ENCODE data around the gene CDY2B. TPM values are rescaled to one million over a fixed set of nuclear protein-coding genes. Genes with fewer than 3 reads are reported as not detected.
"Not testable (repeated sequence)": the region's sequence is repeated elsewhere in the genome, so short reads cannot be mapped to it uniquely, and the experiment has no call there.

CDY2B gene, protein sequence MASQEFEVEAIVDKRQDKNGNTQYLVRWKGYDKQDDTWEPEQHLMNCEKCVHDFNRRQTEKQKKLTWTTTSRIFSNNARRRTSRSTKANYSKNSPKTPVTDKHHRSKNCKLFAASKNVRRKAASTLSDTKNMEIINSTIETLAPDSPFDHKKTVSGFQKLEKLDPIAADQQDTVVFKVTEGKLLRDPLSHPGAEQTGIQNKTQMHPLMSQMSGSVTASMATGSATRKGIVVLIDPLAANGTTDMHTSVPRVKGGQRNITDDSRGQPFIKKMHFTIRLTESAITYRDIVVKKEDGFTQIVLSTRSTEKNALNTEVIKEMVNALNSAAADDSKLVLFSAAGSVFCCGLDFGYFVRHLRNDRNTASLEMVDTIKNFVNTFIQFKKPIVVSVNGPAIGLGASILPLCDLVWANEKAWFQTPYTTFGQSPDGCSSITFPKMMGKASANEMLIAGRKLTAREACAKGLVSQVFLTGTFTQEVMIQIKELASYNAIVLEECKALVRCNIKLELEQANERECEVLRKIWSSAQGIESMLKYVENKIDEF
- total RNA-seq (2021; ENCODE audit: unreplicated experiment) (not detected), Bru-seq, nascent RNA (not detected), BruChase-seq, experiment 1, labeled RNA remaining after a 2-hour chase (not detected), BruChase-seq, experiment 2, labeled RNA remaining after a 6-hour chase (not detected)
- polyA plus RNA-seq (2012; ENCODE audit: insufficient read length) = not detected
- long read RNA-seq = 0 reads

DNA sequence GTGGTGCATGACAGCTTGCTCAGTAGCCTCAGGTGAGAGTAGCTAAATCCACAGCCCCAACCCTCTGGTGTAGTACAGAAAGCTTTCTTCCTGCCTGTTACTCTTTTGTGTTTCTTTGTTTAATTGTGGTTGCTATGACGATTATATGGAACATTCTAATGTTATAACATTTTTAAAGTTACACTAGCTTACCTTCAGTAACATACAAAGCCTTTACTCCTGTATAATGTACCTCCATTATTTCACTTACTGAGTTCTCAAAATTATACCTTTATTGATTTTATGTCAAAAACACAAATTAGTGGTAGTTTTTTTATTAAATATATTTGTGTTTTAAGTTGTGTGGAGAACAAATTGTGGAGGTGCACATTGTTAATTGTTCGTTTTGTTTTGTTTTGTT lies at the start of gene CDY2B:
CDY2B (minus strand) TSS at position 101 of the 400 bp plus-strand sequence. CDS start 328 bp downstream, outside the sequence.
- BruUV-seq (replicated peaks); intact Hi-C loops (cut with micrococcal nuclease; ENCODE audit: unreplicated experiment): not testable (repeated sequence)

DNA sequence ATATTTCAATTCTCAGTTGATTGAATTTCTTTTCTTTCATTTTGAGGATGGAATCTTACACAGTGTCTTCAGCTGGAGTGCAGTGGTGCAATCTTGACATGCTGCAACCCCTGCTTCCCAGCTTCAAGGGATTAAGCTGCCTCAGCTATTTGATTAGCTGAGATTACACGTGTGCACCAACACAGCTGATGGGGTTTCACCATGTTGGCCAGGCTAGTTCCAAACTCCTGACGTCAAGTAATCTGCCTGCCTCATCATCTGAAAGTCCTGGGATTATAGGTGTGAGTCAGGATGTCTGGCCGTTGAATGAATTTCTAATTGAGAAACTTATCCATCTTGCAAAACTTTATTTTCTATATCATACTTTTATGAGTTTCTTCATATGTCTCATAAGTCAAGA lies 28.0 kb upstream of the CDY2B start:
- POLR2A ChIA-PET; CTCF ChIA-PET; H3K4me1 ChIP-seq (ENCODE audit: control insufficient read depth, insufficient read depth, low read length); BruUV-seq (replicated peaks); H3K27me3 ChIP-seq (ENCODE audit: control insufficient read depth, insufficient read depth, low read length); in situ Hi-C loops (cut with HindIII; ENCODE audit: low pct_unique_long_range_greater_than_20kb, low sequenced_read_pairs); ATAC-seq; H3K36me3 ChIP-seq (ENCODE audit: control insufficient read depth, insufficient read depth, low read length); DNase-seq (ENCODE audit: low read depth, low spot score); H3K9me3 ChIP-seq (ENCODE audit: control insufficient read depth, insufficient read depth, low read depth, low read length); H3K27ac ChIP-seq (ENCODE audit: low read length); intact Hi-C loops (cut with micrococcal nuclease; ENCODE audit: unreplicated experiment); H3K4me3 ChIP-seq (ENCODE audit: low read depth in 2 of 2, low read length in 2 of 2): not testable (repeated sequence)

More for the DNA sequence above, at the start of gene CDY2B:
- H3K27ac ChIP-seq (ENCODE audit: low read length); H3K27me3 ChIP-seq (ENCODE audit: control insufficient read depth, insufficient read depth, low read length); CTCF ChIA-PET; in situ Hi-C loops (cut with HindIII; ENCODE audit: low pct_unique_long_range_greater_than_20kb, low sequenced_read_pairs); POLR2A ChIA-PET; ATAC-seq; DNase-seq (ENCODE audit: low read depth, low spot score); H3K4me1 ChIP-seq (ENCODE audit: control insufficient read depth, insufficient read depth, low read length); H3K4me3 ChIP-seq (ENCODE audit: low read depth in 2 of 2, low read length in 2 of 2); H3K9me3 ChIP-seq (ENCODE audit: control insufficient read depth, insufficient read depth, low read depth, low read length); H3K36me3 ChIP-seq (ENCODE audit: control insufficient read depth, insufficient read depth, low read length): not testable (repeated sequence)

DNA sequence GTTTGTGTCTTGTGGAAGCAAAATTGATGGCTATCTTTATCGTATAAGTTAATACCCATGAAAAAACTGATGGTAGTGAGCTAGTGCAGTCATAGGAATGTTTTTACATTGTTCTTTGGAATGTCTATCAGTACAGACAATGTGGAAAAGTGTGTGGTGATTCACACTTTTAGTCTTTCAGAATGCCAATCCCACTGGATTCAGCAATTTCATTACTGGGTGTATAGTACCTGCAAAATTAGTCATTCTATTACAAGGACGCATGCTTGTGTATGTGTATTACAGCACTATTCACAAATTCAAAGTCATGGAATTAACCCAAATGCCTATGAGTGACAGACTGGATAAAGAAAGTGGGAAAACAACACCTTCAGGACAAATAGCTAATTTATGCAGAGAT lies 27.3 kb upstream of the CDY2B start:
- H3K9me3 ChIP-seq (ENCODE audit: control insufficient read depth, insufficient read depth, low read depth, low read length); in situ Hi-C loops (cut with HindIII; ENCODE audit: low pct_unique_long_range_greater_than_20kb, low sequenced_read_pairs); H3K4me3 ChIP-seq (ENCODE audit: low read depth in 2 of 2, low read length in 2 of 2); H3K27ac ChIP-seq (ENCODE audit: low read length); CTCF ChIA-PET; DNase-seq (ENCODE audit: low read depth, low spot score); POLR2A ChIA-PET; BruUV-seq (replicated peaks); ATAC-seq; intact Hi-C loops (cut with micrococcal nuclease; ENCODE audit: unreplicated experiment); H3K27me3 ChIP-seq (ENCODE audit: control insufficient read depth, insufficient read depth, low read length); H3K36me3 ChIP-seq (ENCODE audit: control insufficient read depth, insufficient read depth, low read length); H3K4me1 ChIP-seq (ENCODE audit: control insufficient read depth, insufficient read depth, low read length): not testable (repeated sequence)

DNA sequence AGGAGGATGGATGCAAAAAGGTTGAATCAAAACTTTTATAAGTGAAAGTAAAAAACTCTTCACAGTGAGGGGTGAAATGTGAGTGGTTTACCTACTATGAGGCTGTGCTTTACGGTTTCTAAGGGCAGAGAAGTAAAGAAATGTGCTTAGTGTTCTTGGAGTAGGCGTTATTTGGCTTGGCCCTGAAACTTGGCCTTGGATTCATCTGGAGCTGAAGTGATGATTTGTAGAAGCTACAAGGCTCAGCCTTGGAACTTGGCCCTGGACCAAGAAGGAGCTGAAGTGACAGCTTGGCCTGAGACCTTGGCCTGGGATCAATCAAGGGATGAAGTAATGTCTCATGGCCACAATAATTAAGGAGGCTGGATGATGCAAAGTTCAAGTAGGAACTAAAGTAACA lies 1.7 kb upstream of the CDY2B start:
- ATAC-seq; POLR2A ChIA-PET; in situ Hi-C loops (cut with HindIII; ENCODE audit: low pct_unique_long_range_greater_than_20kb, low sequenced_read_pairs); H3K4me1 ChIP-seq (ENCODE audit: control insufficient read depth, insufficient read depth, low read length); H3K4me3 ChIP-seq (ENCODE audit: low read depth in 2 of 2, low read length in 2 of 2); CTCF ChIA-PET; H3K36me3 ChIP-seq (ENCODE audit: control insufficient read depth, insufficient read depth, low read length); BruUV-seq (replicated peaks); DNase-seq (ENCODE audit: low read depth, low spot score); H3K27ac ChIP-seq (ENCODE audit: low read length); intact Hi-C loops (cut with micrococcal nuclease; ENCODE audit: unreplicated experiment); H3K9me3 ChIP-seq (ENCODE audit: control insufficient read depth, insufficient read depth, low read depth, low read length); H3K27me3 ChIP-seq (ENCODE audit: control insufficient read depth, insufficient read depth, low read length): not testable (repeated sequence)

DNA sequence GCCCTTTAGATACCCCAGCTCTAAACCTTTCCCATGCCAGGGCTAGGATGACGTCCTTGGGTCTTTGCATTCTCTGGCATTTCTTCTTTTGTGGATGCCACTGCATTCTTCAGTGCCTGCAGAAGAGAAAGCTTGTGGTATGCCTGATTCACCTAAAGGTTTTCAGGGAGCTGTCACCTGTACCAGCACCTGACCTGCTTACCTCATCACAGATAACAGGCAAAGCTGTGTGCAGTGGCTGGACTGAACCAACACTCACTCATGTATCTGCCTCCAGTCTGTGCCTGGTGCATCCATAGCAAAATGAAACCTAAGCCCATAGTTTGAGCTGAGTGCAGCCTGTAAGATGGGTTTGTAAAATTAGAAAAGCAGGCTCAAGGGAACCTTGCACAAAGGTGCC lies 3.3 kb downstream of the CDY2B start:
- in situ Hi-C loops (cut with HindIII; ENCODE audit: low pct_unique_long_range_greater_than_20kb, low sequenced_read_pairs); intact Hi-C loops (cut with micrococcal nuclease; ENCODE audit: unreplicated experiment); ATAC-seq; DNase-seq (ENCODE audit: low read depth, low spot score); H3K27ac ChIP-seq (ENCODE audit: low read length); H3K4me1 ChIP-seq (ENCODE audit: control insufficient read depth, insufficient read depth, low read length); H3K36me3 ChIP-seq (ENCODE audit: control insufficient read depth, insufficient read depth, low read length); H3K27me3 ChIP-seq (ENCODE audit: control insufficient read depth, insufficient read depth, low read length); CTCF ChIA-PET; H3K4me3 ChIP-seq (ENCODE audit: low read depth in 2 of 2, low read length in 2 of 2); H3K9me3 ChIP-seq (ENCODE audit: control insufficient read depth, insufficient read depth, low read depth, low read length); BruUV-seq (replicated peaks); POLR2A ChIA-PET: not testable (repeated sequence)

DNA sequence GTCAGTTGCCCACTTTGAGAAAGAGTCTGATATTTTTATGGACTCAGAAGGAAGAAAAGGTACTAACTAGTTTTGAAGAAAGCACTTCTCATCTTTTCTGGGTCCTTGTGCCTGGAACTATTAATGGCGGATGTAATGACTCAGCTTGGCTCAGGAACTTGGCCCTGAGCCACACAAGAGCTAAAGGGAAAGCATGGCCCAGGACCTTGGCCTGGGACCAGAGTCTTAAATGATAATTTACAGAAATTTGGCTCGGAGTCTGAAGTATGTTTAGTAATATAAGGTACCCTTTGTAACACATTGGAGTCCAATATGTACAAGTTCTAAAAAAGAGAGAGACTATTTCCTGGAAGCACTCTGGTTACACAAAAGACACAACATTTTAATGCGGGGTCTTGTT lies 4.6 kb downstream of the CDY2B start:
- DNase-seq (ENCODE audit: low read depth, low spot score); H3K4me3 ChIP-seq (ENCODE audit: low read depth in 2 of 2, low read length in 2 of 2); H3K36me3 ChIP-seq (ENCODE audit: control insufficient read depth, insufficient read depth, low read length); CTCF ChIA-PET; in situ Hi-C loops (cut with HindIII; ENCODE audit: low pct_unique_long_range_greater_than_20kb, low sequenced_read_pairs); H3K9me3 ChIP-seq (ENCODE audit: control insufficient read depth, insufficient read depth, low read depth, low read length); POLR2A ChIA-PET; intact Hi-C loops (cut with micrococcal nuclease; ENCODE audit: unreplicated experiment); ATAC-seq; H3K4me1 ChIP-seq (ENCODE audit: control insufficient read depth, insufficient read depth, low read length); H3K27me3 ChIP-seq (ENCODE audit: control insufficient read depth, insufficient read depth, low read length); H3K27ac ChIP-seq (ENCODE audit: low read length); BruUV-seq (replicated peaks): not testable (repeated sequence)

DNA sequence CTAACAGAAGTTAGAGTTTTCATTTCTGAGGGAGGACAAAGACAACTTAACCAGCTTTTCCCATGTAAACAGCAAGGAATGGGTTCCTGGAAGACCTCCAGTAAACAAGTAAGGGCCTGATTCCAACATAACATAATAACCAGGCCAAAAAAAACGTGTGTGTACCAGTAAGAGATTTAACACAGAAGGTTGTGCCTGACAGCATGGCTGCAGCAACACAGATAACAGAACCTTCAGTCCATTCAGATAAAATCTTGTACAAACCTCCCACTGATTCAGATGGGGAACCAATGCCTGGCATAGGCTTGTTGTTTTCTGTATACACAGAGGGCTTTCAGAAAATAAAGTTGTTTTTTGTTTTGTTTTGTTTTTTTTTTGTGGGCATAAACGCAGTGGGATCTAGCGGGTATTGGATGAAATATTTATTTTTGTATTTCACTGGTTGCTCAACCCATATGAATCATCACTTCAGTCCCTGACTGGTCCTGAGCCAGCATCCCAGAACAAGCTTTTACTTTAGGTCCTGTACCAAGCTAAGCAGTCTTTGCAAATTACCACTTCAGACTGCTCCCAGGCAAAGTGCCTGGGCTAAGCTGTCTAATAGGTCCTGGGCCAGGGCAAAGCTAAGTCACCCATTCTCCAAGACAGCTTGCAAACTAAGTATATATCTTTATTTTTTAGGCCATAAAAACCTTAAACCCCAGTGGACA lies 8.7 kb downstream of the CDY2B start:
- CTCF ChIA-PET, ATAC-seq: not testable (repeated sequence)

More for the DNA sequence above, 8.7 kb downstream of the CDY2B start:
- H3K36me3 ChIP-seq (ENCODE audit: control insufficient read depth, insufficient read depth, low read length); H3K27ac ChIP-seq (ENCODE audit: low read length); H3K27me3 ChIP-seq (ENCODE audit: control insufficient read depth, insufficient read depth, low read length); DNase-seq (ENCODE audit: low read depth, low spot score); intact Hi-C loops (cut with micrococcal nuclease; ENCODE audit: unreplicated experiment); POLR2A ChIA-PET; in situ Hi-C loops (cut with HindIII; ENCODE audit: low pct_unique_long_range_greater_than_20kb, low sequenced_read_pairs); H3K9me3 ChIP-seq (ENCODE audit: control insufficient read depth, insufficient read depth, low read depth, low read length); H3K4me3 ChIP-seq (ENCODE audit: low read depth in 2 of 2, low read length in 2 of 2); H3K4me1 ChIP-seq (ENCODE audit: control insufficient read depth, insufficient read depth, low read length); BruUV-seq (replicated peaks): not testable (repeated sequence)
